ENCODE measurements around the gene PDK2. TPM values are rescaled to one million over a fixed set of nuclear protein-coding genes. Genes with fewer than 3 reads are reported as not detected.

The PDK2 gene
- total and polyA plus RNA-seq, 2 experiments from 2014 or later: 12.0 to 15.9 TPM

GRCh38 chr17:50055055-50055425 is 40.1 kb upstream of the PDK2 start:
- no peaks in the 10 kb centered on the region for H4K20me1 ChIP-seq (replicated peaks; ENCODE audit: insufficient read depth)
- H3K4me2 ChIP-seq: peak overlapping the region; percentile 84
- Mint-ChIP-seq H3K4me3 (peak overlapping the region; percentile 85), H3K27ac (peak overlapping the region; percentile 86), H3K36me3 (ENCODE audit: low read depth) (peaks cover 4% of the 10 kb centered on the region; the same call in 1 of the 3 replicates), H3K27me3 (ENCODE audit: insufficient read depth, low read depth, poor library complexity) (peaks cover 47% of the 10 kb centered on the region), H3K4me1 (peaks cover 49% of the 10 kb centered on the region), H3K9me3 (no peaks in the 10 kb centered on the region)
- ATAC-seq: peak; percentile 36
- H3F3A ChIP-seq (replicated peaks; ENCODE audit: low read depth): peaks cover 18% of the 10 kb centered on the region
- no peaks in the 10 kb centered on the region for H3K9me2 ChIP-seq (ENCODE audit: insufficient read depth)
- peak; percentile 84 for DNase-seq (ENCODE audit: low spot score)
- no peaks in the 10 kb centered on the region for H3K36me3 ChIP-seq (ENCODE audit: insufficient read depth)
- H3K27me3 ChIP-seq (ENCODE audit: insufficient read depth): peaks cover 19% of the 10 kb centered on the region
- H3K4me1 ChIP-seq (ENCODE audit: insufficient read depth): peaks cover 32% of the 10 kb centered on the region; the same call in 1 of the 2 replicates
- peak overlapping the region; percentile 58 for H3K4me3 ChIP-seq
- H3K27ac ChIP-seq (ENCODE audit: low read depth): peak overlapping the region; percentile 92
- H2AFZ ChIP-seq: peak overlapping the region; percentile 98
- TF ChIP-seq CREB1 (CRISPR knock-in tag; IDR thresholded peaks at IDR 0.05; ENCODE audit: low read depth) (no peak), CTCF (conservative IDR thresholded peaks at IDR 0.05; ENCODE audit: low read depth in 2 of 2) (no peak), POLR2AphosphoS5 (IDR thresholded peaks at IDR 0.05; ENCODE audit: low read depth) (peak; percentile 59)
- H3K79me2 ChIP-seq (replicated peaks; ENCODE audit: insufficient read depth): no peaks in the 10 kb centered on the region

GRCh38 chr17:50055426-50056216 is 39.5 kb upstream of the PDK2 start, which contains the start of gene ITGA3:
Gene ITGA3, plus strand, starts transcription at chr17:50056110. Its CDS starts 330 bp downstream, at chr17:50056440.
- H3K4me3 ChIP-seq: peak within 1 kb of the TSS; percentile 58
- no peaks in the 10 kb centered on the region for H3K79me2 ChIP-seq (replicated peaks; ENCODE audit: insufficient read depth)
- Mint-ChIP-seq H3K4me3 (peak within 1 kb of the TSS; percentile 85), H3K36me3 (ENCODE audit: low read depth) (peaks cover 4% of the 10 kb centered on the region; the same call in 1 of the 3 replicates), H3K9me3 (no peaks in the 10 kb centered on the region), H3K27ac (peak within 1 kb of the TSS; percentile 86), H3K27me3 (ENCODE audit: insufficient read depth, low read depth, poor library complexity) (peaks cover 47% of the 10 kb centered on the region), H3K4me1 (peaks cover 48% of the 10 kb centered on the region)
- TF ChIP-seq ZNF114 (CRISPR knock-in tag; IDR thresholded peaks at IDR 0.05) (no peak), ZNF331 (CRISPR knock-in tag; IDR thresholded peaks at IDR 0.05; ENCODE audit: low read depth) (no peak), CREB1 (CRISPR knock-in tag; IDR thresholded peaks at IDR 0.05; ENCODE audit: low read depth) (peak; percentile 29; the same call in 1 of the 2 replicates)
- no peaks in the 10 kb centered on the region for H4K20me1 ChIP-seq (replicated peaks; ENCODE audit: insufficient read depth)
- H3K4me2 ChIP-seq: peak within 1 kb of the TSS; percentile 84
- peaks cover 19% of the 10 kb centered on the region for H3K27me3 ChIP-seq (ENCODE audit: insufficient read depth)
- no peaks in the 10 kb centered on the region for H3K9me2 ChIP-seq (ENCODE audit: insufficient read depth)
- H3K27ac ChIP-seq (ENCODE audit: low read depth): peak within 1 kb of the TSS; percentile 92
- peak; percentile 95 for DNase-seq (ENCODE audit: low spot score)
- peaks cover 30% of the 10 kb centered on the region; the same call in 1 of the 2 replicates for H3K4me1 ChIP-seq (ENCODE audit: insufficient read depth)
- H3K36me3 ChIP-seq (ENCODE audit: insufficient read depth): no peaks in the 10 kb centered on the region
- H2AFZ ChIP-seq: peak within 1 kb of the TSS; percentile 98
- peaks cover 18% of the 10 kb centered on the region for H3F3A ChIP-seq (replicated peaks; ENCODE audit: low read depth)
- ATAC-seq: peak; percentile 69
